COLO668 (cell line): ENCODE measurements around the gene CCDC57.
"Not testable (repeated sequence)": the region's sequence is repeated elsewhere in the genome, so short reads cannot be mapped to it uniquely, and the experiment has no call there.

ENCODE experiments used
- DNase-seq: peaks from one replicate; lab custom pipeline; 2025; ENCODE audit not compliant: unreplicated experiment; lab: John Stamatoyannopoulos, UW

The CCDC57 gene

DNA sequence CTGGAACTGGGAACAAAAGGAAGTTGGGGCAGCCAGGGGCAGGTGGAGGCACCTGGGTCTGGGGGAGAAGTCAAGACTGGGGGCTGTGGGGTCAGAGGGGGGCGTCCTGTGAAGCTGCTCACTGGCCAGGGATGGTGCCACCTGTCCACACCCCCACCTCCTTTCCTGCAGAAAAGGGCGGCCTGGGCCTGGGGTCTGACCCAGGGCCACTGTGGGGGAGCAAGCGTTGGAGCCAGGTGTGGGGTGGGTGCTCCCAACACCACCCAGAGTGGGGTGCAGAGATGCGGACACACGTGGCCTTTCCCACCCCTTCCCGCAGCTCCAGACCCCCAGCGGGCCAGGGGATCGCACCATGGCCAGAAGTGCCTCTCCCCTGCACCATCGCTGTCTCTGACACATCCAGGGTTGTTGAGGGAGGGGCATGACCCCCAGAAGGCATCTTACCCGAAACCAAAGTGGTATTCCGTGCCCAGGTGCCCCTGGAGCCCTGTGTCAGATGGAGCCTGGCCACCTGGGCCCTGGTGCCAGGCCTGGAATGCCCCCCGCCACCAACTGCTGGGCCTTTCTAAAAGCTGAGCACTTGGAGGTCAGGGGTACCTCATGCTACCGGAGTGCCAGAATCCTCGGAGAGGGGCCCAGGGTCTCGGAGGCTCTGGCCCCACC is 13.6 kb upstream of the CCDC57 start:
- DNase-seq: no peak

DNA sequence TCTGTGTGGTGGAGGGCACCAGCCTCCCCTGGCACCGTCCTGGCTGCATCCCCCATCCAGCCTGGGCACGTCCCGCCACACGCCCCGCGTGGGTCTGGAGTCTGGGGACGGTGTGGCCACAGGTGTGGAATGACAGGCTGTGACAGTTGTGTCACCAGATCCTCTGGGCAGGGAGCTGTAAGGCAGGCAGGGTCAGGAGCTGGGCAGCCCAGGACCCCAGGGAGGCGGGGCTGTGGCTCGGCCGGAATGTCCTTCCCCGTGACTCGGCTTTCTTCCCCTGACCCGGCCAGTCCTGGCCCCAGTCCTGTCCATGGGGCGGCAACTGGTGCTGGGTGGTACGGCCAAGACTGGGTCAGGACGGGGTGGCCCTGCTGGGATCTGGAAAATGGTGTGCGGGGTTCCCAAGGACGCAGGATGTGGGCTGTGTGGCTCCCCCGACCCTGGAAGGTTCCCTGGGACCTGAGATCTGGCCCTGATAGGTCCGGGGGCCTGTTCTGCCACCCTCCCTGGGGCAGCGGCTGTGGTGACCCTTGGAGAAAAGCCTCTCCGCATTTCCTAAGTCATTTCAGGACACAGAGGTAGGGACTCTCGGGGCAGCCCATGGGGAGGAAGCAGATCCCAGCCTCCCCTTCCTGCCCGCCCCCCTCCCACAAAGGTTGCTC is 12.9 kb upstream of the CCDC57 start:
- DNase-seq: no peak

DNA sequence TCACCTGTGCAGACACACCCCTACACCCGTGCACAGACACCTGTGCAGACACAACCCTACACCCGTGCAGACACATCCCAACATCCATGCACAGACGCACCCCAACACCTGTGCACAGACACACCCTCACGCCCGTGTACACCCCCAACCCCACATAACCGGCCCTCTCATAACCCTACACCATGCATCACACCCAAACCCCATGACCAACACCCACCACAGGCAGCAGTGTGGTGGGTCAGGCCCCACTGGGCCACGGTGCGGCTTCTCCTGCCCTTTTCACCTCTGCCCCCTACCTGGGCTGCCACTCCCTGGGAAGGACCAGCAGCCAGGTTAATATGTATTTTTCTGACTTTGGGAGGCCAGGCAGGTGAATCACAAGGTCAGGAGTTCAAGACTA is 12.0 kb upstream of the CCDC57 start:
- DNase-seq: no peak

- DNase-seq: no peak
Measured at GRCh38 chr17:82223517-82223916, 10.9 kb upstream of the CCDC57 start.

DNA sequence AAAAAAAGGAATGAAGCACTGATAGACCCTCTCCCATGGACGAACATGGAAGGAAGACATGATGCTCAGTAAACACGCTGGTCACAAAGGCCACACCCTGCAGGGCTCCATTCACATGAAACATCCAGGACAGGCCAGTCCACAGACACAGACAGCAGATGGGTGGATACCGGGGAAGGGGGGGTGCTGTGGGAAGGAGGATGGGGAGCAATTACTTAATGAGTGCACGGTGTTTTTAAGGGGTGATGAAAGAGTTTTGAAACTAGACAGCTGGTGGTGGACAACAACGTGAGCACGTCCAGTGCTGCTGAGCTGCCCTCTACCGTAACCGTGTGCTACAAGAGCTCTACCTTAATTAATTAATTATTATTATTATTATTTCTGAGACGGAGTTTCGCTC is 10.2 kb upstream of the CCDC57 start:
- DNase-seq: no peak

DNA sequence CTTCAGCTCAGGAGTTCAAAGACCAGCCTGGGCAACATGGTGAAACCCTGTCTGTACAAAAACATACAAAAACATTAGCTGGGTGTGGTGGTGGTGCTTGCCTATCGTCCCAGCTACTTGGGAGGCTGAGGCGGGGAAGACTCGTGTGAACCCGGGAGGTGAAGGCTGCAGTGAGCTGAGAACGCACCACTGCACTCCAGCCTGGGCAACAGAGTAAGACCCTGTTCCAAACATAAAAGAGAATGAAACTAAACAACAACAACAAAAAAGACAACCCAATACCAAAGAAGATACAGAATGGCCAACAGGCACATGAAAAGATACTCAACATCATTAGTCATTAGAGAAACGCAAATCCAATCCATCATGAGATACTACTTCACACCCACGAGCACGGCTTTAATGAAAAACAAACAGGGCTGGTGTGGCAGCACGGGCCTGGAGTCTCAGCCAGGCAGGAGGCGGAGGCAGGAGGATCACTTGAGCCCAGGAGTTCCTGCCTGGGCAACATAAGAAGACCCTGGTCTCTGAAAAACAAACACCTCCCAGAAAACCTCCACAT is 8.8 kb upstream of the CCDC57 start:
- DNase-seq: no peak

DNA sequence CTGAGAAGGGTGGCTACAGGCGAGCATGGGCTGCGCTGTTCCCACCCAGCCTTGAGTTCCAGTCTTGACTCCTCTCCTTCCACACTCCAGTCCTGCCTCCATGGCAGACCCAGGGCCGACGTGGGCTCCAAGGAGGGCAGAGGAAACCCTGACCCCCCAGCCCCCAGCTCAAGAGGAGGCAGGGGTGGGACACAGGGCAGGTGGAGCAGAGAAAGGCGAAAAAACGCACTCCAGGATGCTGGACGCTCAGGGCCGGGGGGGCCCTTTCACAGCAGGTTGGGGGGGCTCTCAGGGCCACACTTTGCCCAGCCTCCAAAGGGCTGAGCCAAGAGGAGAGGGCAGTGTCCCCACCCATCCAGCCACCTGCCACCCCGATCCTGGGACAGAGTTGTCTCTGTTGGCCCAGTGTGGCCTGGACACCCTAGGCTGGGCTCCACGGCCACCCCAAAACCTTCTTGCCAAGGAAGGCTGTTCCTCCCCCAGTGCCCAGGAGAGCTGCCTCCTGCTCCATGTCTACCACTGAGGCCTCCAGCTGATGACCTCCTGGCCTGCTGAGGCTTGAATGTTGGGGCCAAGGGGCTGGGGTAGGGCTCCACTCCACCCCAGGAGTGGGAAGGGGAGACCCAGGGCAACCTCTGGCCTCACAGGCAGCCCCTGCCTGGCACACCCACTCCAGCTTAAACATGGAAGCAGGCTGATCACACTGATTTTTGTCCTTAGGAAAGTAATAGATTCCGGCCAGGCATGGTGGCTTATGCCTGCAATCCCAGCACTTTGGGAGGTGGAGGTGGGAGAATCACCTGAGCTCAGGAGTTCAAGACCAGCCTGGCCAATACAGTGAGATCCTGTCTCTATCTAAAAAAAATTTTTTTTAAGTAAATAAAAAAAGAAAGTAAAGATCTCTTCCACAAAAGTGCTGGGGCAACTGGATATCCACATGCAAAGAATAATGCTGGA is 7.4 kb upstream of the CCDC57 start:
- DNase-seq: no peak

- no peak for DNase-seq
Measured at GRCh38 chr17:82219083-82219482, 6.4 kb upstream of the CCDC57 start.

DNA sequence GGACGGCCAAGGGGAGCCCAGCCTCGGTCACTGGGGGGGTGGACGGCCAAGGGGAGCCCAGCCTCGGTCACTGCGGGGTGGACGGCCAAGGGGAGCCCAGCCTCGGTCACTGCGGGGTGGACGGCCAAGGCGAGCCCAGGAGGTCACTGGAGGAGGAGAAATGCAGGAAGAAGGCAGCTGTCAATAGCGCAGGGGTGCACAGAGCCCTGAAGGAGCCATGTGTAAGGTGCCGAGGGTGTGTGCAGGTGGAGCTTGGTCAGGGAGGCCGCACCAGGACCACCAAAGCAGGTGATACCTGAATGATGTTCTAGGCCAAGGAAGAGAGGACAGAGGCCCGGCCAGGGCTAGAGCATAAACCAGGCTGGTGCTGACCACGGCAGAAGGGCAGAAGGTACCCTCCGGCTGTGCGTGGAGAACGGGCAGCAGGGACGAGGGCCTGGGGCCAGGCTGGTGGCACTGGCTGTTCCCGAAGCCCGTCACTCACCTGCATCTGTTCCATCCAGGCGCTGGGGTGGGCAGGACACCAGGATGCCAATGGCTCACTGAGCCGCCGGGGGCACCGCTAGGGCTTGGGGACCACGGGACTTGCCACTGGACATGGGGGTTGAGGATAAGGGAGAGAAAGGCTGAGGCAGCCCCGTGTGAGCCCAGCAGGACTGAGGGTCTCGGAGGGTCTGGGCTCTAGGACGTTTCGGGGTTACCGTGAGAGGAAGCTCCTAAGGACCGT is 5.9 kb upstream of the CCDC57 start:
- no peak for DNase-seq

DNA sequence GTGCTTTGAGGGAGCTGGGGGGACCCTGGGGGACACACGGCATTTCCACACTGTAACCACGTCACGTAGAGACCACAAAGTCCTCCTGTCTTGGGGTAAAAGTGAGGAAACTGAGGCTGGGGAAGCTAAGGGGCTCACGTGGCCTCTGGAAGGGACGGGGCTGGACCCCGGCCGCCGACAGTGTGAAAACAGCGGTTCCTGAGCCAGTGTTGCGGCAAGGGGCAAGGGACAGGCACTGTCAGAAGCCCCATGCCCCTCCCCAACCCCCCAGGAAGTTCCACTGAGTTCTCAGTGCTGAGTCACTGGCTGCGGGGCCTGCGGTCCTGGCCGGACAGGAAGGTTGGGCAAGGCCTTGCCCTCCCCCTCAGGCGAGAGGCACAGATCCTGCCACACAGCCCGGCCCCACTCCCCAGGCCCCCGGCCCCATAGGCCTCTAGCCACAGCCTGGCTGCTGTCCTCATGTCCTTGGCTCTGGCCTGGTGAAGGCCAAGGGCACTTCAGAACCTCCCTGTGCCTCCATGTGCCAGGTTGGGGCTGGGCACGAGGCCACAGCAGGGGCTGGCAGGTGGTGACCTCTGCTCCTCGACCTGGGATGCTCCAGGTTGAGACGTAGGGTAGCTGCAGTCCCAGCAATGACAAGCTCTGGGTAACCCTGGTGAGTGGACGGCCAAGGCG is 5.0 kb upstream of the CCDC57 start:
- no peak for DNase-seq

DNA sequence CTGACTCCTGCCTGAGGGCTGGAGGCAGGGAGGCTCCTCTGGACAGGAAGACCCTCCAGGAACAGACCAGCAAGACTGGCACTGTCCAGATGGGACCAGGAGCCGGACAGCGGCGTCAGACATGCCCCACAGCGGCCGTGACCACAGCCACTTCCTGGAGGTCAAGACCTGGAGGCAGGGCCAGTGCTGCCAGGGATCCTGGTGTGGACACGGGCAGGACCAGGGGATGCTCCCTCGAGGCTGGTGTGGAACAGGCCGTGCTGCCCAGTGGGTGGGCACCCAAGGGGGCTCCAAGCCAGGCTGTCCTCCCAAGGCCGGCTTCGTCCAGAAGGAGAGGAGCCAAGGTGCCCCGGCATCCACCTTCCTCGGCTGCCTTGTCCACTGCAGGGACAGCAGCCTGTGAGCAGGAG is 4.5 kb upstream of the CCDC57 start:
- DNase-seq: no peak

DNA sequence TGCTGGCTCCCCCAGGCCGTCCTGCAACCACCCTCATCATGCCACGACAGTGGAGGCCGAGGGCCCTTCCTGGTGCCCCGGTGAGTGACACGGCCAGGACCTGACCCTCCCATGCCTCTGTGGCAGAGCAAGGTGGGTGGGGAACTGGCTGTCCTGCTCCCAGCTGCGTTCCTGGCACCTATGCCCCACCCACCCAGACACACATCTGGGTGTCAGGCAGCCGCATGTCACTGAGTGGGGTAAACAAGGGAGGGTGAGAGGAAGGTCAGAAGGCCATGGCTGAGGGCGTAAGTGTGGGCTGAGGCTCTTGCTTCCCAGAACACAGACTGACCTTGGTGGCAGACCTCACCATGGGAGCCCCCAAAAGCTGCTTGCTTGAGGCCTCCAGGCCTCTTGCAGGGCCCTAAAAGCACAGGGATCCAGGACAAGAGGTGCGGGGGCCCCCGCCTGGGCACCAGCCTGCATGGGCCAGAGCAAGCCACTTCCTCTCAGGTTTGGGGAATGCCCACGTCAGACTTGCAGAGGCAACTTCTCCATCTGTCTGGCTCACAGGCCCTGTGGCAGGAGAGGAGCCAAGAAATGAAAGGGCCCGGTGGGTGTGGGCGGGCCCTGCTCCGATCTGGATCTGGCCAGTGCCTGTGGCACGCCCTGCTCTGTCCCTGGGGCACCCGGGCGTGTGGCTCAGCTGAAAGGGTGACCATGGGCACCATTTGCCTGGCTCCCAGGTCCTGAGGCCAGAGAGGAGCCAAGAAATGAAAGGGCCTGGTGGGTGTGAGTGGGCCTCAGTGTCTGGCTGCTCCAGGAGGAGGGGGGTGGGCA is 3.9 kb upstream of the CCDC57 start:
- DNase-seq: no peak

DNA sequence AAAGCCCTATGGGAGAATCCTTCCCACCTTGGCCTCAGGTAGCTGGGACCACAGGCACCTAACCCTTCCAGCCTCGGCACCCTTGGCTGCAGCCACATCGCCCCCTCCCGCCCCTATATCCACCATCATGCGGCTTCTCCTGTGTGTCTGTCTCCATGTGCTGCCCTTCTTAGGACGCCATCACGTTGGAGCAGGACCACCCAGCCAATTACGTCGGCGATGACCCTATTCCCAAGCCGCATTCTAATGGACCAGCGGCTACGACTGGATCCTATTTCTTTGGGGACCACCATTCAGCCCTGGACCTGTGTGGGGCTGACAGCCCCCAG is 3.3 kb upstream of the CCDC57 start:
- DNase-seq: no peak

DNA sequence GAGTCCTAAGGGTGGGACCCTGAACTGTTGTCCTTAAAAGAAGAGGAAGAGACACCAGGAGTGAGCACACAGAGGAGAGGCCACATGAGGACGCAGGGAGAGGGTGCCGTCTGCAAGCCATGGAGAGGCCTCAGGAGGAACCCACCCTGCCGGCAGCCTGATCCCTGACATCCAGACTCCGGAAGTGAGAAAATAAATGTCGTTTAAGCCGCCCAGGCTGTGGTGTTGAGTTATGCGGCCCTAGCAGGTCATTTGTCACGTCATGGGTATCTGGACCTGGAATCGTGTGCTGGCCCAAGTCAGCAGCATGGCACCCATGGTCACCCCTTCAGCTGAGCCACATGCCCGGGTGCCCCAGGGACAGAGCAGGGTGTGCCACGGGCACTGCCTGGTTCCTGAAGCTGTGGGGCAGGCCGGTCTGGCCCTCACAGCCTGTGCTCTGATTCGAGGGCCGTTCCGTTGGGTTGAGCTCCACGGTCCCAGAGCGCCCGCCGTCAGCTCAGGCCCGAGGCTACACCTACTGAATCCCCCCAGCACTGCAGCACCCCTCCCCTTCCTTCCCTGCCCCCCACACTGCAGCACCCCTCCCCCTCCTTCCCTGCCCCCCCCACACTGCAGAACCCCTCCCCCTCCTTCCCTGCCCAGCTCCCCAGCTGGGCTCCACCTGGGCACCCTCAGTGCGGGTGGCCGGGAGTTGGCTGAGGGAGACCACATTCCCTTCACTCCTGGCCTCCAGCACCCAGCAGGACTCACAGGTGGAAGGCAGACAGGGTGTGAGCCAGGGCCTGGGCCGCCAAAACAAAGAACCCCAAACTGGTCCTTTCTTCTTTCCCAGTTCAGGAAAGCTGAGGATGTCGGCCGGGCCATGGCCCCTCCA is 2.7 kb upstream of the CCDC57 start:
- no peak for DNase-seq

DNA sequence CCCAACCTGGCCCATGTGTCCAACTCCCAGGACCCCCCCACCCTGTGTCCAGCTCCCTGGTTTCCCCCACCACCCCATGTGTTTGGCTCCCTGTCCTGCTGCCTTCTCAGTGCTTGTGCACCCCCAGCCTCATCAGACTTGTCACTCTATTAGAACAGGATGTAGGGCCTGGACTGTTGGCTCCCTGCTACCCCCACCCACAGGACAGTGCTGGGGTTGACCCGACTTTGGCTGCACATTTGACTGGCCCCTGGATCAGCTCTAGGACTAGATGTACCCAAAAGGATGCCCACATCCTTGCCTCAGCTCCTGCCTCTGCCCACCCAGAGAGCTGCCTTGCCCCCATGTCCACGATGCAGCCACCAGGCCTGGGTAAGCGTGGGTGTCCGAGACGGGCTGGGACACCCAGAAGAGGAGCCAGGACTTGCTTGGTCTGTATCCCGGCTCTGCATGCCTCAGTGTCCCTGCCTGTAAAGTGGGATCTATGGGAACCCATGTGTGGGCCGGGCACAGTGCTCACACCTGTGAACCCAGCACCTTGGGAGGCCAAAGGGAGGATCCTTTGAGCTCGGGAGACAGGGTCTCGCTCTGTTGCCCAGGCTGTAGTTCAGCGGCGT is 1.5 kb upstream of the CCDC57 start:
- DNase-seq: no peak

DNA sequence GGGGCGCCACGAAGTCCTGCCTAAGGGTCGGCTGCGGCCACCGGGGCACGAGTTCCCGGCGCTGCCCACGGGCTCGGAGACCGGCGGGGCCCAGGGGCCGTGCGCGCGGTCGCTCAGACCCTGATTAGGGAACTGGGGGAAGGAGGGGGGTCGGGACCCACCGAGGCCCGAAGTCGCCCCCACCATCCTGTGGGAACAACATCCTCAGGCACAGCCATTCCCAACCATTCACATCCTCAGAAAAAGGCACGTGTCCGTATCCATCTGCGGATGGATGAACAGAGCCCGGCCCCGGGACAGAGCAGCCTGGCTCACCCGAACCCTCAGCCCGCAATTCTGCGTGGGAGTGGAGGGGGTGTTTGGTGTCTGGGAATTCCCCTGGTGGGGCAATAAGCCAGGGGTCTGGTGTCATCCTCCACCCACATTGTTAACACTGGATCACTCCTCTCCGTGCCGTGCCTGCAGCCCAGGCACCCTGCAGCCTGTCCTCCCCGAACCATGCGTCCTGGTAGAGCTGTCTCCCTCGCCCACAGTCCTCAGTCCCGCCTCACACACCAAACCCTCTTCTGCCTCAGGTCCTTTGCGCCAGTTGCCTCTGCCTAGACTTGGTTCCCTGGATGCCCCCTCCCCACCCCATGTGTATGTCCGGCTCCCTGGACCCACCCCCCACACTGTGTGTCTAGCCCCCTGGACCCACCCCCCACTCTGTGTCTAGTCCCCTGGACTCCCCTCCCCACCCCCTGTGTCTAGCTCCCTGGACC is 789 bp upstream of the CCDC57 start:
- DNase-seq: peak; percentile 26

- DNase-seq: not testable (repeated sequence)
Measured at GRCh38 chr17:82210655-82211054, 2.0 kb downstream of the CCDC57 start.
